Neural progenitor cell (in vitro differentiated cells): ENCODE data around the gene FAF1.

Source experiments
- CTCF ChIP-seq: fragments of 200-600 bp; sonication (generic); IDR thresholded peaks from 2 replicates; pipeline ENCODE4 v1.5.1; 2017; ENCODE audit warnings: antibody characterized with exemption, mild to moderate bottlenecking
- EZH2 ChIP-seq: fragments of 200-600 bp; sonication (generic); IDR thresholded peaks from 2 replicates; pipeline ENCODE4 v1.6.1; 2017; ENCODE audit warnings: antibody characterized with exemption, mild to moderate bottlenecking, moderate library complexity
- EZH2phosphoT487 ChIP-seq: fragments of 200-600 bp; sonication (generic); IDR thresholded peaks from 2 replicates; pipeline ENCODE4 v1.6.1; 2017; ENCODE audit warnings: antibody characterized with exemption

- TF ChIP-seq CTCF (no peak), EZH2 (no peak), EZH2phosphoT487 (no peak)
These were observed 501.6 kb downstream of the FAF1 start for GRCh38 chr1:50458507-50458906.
